HL-60 (cell line): Measurements from ENCODE around the gene DUSP12.
A peak's percentile ranks its signal among the peaks of the same experiment; 100 is the strongest.

Experiments used
- DNase-seq, 2 experiments: peaks; one replicate each; pipeline ENCODE4 v3.0.0-alpha.2; 2010 to 2020; ENCODE audit warnings: low read depth in 1 of 2, low spot score in 1 of 2
- H3K27ac ChIP-seq: fragments of 250-450 bp; sonication (Bioruptor Pico); replicated peaks from 2 replicates; pipeline ENCODE4 v1.5.1; 2020; ENCODE audit warnings: mild to moderate bottlenecking, moderate library complexity
- H3K27me3 ChIP-seq: fragments of 250-450 bp; sonication (Bioruptor Pico); 2 replicates; pipeline ENCODE4 v1.5.1; 2021; ENCODE audit warnings: mild to moderate bottlenecking, moderate library complexity; ENCODE audit not compliant: insufficient read depth, poor library complexity, severe bottlenecking
- H3K4me3 ChIP-seq: replicated peaks from 2 replicates; pipeline ENCODE4 v1.5.1; 2011; ENCODE audit warnings: mild to moderate bottlenecking, control low read depth, low read length; ENCODE audit not compliant: insufficient read depth
- GABPA ChIP-seq: IDR thresholded peaks from 2 replicates; pipeline ENCODE4 v1.6.1; 2012; ENCODE audit warnings: low read depth
- POLR2AphosphoS5 ChIP-seq: IDR thresholded peaks from 2 replicates; pipeline ENCODE4 v1.6.1; 2012; ENCODE audit warnings: low read depth
- SPI1 ChIP-seq: IDR thresholded peaks from 2 replicates; pipeline ENCODE4 v1.6.1; 2012; ENCODE audit warnings: low read depth, mild to moderate bottlenecking, borderline replicate concordance
- TF ChIP-seq, protein P1 (sequence below): IDR thresholded peaks from 2 replicates; pipeline ENCODE4 v1.6.1; 2012; ENCODE audit warnings: low read depth; ENCODE audit not compliant: insufficient replicate concordance
- TF ChIP-seq, protein P2 (sequence below): IDR thresholded peaks from one replicate; pipeline ENCODE4 v1.5.1; 2011; ENCODE audit warnings: low read length, control low read depth, inconsistent platforms; ENCODE audit not compliant: insufficient read depth

DUSP12 gene

DNA sequence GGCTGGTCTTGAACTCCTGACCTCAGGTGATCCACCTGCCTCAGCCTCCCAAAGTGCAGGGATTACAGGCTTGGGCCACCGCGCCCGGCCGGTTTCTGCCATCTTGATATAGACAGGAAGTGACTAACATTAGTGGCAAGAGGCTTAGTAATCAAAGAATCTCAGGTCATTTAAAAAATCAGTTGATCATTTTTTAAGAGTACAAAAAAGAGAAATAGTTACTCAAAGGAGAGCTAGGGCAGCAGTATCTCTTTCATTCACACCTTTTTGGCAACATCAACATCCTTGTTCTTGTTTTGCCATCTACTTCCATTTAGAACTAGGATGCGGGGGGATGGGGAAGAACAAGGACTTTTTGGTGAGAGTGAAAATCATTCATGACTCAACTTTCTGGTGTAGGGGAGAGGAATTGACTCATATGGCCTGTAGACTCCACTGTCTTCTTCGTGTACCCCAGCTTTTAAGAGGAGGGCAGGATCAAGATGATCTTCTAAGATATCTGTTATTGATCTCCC, 19.5 kb upstream of the DUSP12 start:
- H3K4me3 ChIP-seq, result no peak overlapping the region
- no peaks in the 10 kb centered on the region for H3K27me3 ChIP-seq
- TF ChIP-seq POLR2AphosphoS5 (no peak), SPI1 (no peak), GABPA (no peak)
- TF ChIP-seq, protein P1, sequence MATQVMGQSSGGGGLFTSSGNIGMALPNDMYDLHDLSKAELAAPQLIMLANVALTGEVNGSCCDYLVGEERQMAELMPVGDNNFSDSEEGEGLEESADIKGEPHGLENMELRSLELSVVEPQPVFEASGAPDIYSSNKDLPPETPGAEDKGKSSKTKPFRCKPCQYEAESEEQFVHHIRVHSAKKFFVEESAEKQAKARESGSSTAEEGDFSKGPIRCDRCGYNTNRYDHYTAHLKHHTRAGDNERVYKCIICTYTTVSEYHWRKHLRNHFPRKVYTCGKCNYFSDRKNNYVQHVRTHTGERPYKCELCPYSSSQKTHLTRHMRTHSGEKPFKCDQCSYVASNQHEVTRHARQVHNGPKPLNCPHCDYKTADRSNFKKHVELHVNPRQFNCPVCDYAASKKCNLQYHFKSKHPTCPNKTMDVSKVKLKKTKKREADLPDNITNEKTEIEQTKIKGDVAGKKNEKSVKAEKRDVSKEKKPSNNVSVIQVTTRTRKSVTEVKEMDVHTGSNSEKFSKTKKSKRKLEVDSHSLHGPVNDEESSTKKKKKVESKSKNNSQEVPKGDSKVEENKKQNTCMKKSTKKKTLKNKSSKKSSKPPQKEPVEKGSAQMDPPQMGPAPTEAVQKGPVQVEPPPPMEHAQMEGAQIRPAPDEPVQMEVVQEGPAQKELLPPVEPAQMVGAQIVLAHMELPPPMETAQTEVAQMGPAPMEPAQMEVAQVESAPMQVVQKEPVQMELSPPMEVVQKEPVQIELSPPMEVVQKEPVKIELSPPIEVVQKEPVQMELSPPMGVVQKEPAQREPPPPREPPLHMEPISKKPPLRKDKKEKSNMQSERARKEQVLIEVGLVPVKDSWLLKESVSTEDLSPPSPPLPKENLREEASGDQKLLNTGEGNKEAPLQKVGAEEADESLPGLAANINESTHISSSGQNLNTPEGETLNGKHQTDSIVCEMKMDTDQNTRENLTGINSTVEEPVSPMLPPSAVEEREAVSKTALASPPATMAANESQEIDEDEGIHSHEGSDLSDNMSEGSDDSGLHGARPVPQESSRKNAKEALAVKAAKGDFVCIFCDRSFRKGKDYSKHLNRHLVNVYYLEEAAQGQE, result no peak
- TF ChIP-seq, protein P2, sequence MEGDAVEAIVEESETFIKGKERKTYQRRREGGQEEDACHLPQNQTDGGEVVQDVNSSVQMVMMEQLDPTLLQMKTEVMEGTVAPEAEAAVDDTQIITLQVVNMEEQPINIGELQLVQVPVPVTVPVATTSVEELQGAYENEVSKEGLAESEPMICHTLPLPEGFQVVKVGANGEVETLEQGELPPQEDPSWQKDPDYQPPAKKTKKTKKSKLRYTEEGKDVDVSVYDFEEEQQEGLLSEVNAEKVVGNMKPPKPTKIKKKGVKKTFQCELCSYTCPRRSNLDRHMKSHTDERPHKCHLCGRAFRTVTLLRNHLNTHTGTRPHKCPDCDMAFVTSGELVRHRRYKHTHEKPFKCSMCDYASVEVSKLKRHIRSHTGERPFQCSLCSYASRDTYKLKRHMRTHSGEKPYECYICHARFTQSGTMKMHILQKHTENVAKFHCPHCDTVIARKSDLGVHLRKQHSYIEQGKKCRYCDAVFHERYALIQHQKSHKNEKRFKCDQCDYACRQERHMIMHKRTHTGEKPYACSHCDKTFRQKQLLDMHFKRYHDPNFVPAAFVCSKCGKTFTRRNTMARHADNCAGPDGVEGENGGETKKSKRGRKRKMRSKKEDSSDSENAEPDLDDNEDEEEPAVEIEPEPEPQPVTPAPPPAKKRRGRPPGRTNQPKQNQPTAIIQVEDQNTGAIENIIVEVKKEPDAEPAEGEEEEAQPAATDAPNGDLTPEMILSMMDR, result no peak
- peak in 1 of 2 experiments; percentile 18 for DNase-seq
- no peak overlapping the region for H3K27ac ChIP-seq

DNA sequence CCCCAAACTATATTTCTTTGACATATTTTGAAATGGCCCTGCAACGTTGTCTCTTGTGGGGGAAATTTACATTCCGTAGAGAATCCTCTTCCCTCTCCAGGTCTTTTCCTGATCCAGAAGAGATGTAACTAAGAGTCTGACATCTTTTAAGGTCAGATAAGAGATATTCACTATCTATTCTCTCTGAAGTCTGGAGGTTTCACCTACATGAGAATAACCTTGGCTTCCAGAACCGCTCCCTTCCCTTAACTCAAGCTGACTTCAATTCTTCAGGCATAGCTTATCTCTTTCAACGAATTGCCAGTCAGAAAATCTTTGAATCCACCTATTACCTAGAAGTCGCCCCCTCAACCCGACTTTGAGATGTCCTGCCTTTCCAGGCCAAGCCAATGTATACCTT, 18.3 kb upstream of the DUSP12 start:
- Histone ChIP-seq H3K27ac (no peak overlapping the region), H3K27me3 (no peaks in the 10 kb centered on the region), H3K4me3 (no peak overlapping the region)
- TF ChIP-seq, protein P2, result no peak
- TF ChIP-seq, protein P1, result no peak
- TF ChIP-seq POLR2AphosphoS5 (no peak), GABPA (no peak), SPI1 (no peak)
- DNase-seq, result no peak

DNA sequence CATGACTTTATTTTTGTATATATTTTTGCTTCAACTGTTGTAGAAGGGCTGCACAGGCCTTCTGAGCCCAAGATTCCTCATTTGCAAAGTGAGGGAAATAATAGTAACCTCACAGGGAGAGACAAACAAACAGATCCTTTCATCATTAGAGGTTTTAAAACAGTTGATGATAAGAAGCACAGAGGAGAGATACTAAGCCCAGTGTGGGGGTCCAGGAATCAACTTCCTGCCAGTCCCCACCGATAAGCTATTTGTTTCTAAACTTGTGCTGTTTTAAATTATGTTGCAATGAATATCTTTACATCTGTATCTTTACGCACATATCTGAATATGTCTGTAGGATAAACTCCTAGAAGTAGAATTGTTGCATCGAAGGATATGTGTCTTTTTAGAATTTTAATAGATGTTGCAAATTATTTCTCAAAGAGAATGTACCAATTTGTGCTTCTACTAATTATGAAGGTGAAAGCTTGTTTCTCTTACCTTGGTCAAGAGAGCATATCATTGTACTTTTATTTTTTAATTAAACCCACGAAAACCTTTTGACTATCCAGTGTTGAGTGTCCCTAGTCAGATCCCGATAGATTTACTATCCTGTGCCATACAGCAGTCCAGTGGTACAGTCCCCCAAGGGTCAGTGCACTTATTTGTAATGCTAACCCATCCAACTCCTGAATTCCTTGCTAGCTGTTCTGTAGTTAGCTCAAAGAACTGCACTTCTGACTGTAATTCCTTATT, 17.4 kb upstream of the DUSP12 start:
- H3K4me3 ChIP-seq, result no peak overlapping the region
- DNase-seq, result no peak
- no peak overlapping the region for H3K27ac ChIP-seq
- H3K27me3 ChIP-seq, result no peaks in the 10 kb centered on the region
- no peak for TF ChIP-seq POLR2AphosphoS5
- no peak for TF ChIP-seq GABPA
- TF ChIP-seq, protein P2, result no peak
- no peak for TF ChIP-seq SPI1
- TF ChIP-seq, protein P1, result no peak
